HCT116 (cell line): Measurements from ENCODE around the gene TSPEAR.

Source experiments
- ATF3 ChIP-seq: IDR thresholded peaks from 2 replicates; pipeline ENCODE4 v1.6.1; 2012
- CBX3 ChIP-seq: IDR thresholded peaks from 2 replicates; pipeline ENCODE4 v1.6.1; 2012; ENCODE audit warnings: low read depth
- ELF1 ChIP-seq: IDR thresholded peaks from 2 replicates; pipeline ENCODE4 v1.6.1; 2012; ENCODE audit warnings: low read depth, borderline replicate concordance
- EZH2 ChIP-seq: fragments of 200-600 bp; sonication (generic); IDR thresholded peaks from 2 replicates; pipeline ENCODE4 v1.6.1; 2017; ENCODE audit warnings: antibody characterized with exemption, mixed run types
- EZH2phosphoT487 ChIP-seq: fragments of 200-600 bp; IDR thresholded peaks from 2 replicates; pipeline ENCODE4 v1.6.1; 2018; ENCODE audit warnings: antibody characterized with exemption, borderline replicate concordance
- FOSL1 ChIP-seq: IDR thresholded peaks from 2 replicates; pipeline ENCODE4 v1.6.1; 2012; ENCODE audit warnings: low read depth
- POLR2A ChIP-seq: IDR thresholded peaks from 2 replicates; pipeline ENCODE4 v1.7.0; 2011; ENCODE audit warnings: borderline replicate concordance; ENCODE audit not compliant: insufficient read depth, insufficient read length; ENCODE audit errors: extremely low read depth
- POLR2AphosphoS5 ChIP-seq: IDR thresholded peaks from 2 replicates; pipeline ENCODE4 v1.6.1; 2011; ENCODE audit warnings: mild to moderate bottlenecking, low read depth, low read length, moderate library complexity
- SIN3A ChIP-seq: IDR thresholded peaks from 2 replicates; pipeline ENCODE4 v1.6.1; 2012; ENCODE audit warnings: low read depth
- SRF ChIP-seq: IDR thresholded peaks from 2 replicates; pipeline ENCODE4 v1.6.1; 2012; ENCODE audit warnings: low read depth
- TCF7L2 ChIP-seq: IDR thresholded peaks from 2 replicates; pipeline ENCODE4 v1.7.0; 2011; ENCODE audit warnings: borderline replicate concordance, inconsistent platforms; ENCODE audit not compliant: insufficient read depth, insufficient read length; ENCODE audit errors: extremely low read depth
- ZFX ChIP-seq: fragments of 450-650 bp; IDR thresholded peaks from 2 replicates; pipeline ENCODE4 v1.6.1; 2017
- TF ChIP-seq, protein P1 (sequence below), 3 experiments: fragments of 200-600 bp in 1 of 3; sonication (generic) in 1 of 3; IDR thresholded peaks in 2 of 3; conservative IDR thresholded peaks in 1 of 3; 2 replicates each; pipeline ENCODE4 v1.5.1; 2012 to 2017; ENCODE audit warnings: low read depth in 2 of 3, low read length in 2 of 3, antibody characterized with exemption in 1 of 3, borderline replicate concordance in 1 of 3, control low read depth in 1 of 3, mild to moderate bottlenecking in 1 of 3, mixed read lengths in 1 of 3, mixed run types in 1 of 3, moderate library complexity in 1 of 3; ENCODE audit not compliant: insufficient read depth in 1 of 3

DNA sequence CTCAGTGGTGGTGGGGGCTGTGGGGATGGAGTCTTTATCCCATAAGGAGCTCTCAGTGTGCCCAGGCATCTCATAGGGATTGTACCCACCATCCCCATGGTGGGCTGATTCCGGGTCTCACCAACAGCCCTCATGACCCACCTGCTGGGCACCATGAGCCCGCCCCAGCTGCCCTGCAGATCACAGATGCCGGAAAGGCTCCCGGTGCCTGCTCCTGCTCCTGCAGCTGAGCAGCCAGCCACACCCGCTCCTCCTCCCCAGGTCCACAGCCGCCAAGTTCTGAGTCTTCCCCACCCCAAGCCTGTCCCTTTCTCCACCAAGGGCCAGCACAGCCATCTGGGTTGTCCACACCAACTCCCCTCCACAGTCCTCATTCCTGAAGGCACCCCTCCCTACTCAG is 15.5 kb upstream of the TSPEAR start:
- TF ChIP-seq, protein P1, sequence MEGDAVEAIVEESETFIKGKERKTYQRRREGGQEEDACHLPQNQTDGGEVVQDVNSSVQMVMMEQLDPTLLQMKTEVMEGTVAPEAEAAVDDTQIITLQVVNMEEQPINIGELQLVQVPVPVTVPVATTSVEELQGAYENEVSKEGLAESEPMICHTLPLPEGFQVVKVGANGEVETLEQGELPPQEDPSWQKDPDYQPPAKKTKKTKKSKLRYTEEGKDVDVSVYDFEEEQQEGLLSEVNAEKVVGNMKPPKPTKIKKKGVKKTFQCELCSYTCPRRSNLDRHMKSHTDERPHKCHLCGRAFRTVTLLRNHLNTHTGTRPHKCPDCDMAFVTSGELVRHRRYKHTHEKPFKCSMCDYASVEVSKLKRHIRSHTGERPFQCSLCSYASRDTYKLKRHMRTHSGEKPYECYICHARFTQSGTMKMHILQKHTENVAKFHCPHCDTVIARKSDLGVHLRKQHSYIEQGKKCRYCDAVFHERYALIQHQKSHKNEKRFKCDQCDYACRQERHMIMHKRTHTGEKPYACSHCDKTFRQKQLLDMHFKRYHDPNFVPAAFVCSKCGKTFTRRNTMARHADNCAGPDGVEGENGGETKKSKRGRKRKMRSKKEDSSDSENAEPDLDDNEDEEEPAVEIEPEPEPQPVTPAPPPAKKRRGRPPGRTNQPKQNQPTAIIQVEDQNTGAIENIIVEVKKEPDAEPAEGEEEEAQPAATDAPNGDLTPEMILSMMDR (IDR thresholded peaks at IDR 0.05 in 2 of 3, conservative IDR thresholded peaks at IDR 0.05 in 1 of 3; ENCODE audit: borderline replicate concordance in 1 of 3, insufficient read depth in 1 of 3, low read depth in 2 of 3, low read length in 2 of 3), result no peak
- no peak for TF ChIP-seq SIN3A
- no peak for TF ChIP-seq EZH2
- no peak for TF ChIP-seq EZH2phosphoT487
- TF ChIP-seq ZFX, result no peak
- no peak for TF ChIP-seq POLR2A
- TF ChIP-seq POLR2AphosphoS5, result no peak
- TF ChIP-seq CBX3, result no peak
- TF ChIP-seq ELF1, result no peak
- TF ChIP-seq TCF7L2, result no peak
- no peak for TF ChIP-seq FOSL1
- no peak for TF ChIP-seq ATF3
- TF ChIP-seq SRF, result no peak
